H7 (cell line): Measurements from ENCODE around the gene SLC5A1. TPM values are rescaled to one million over a fixed set of nuclear protein-coding genes. Genes with fewer than 3 reads are reported as not detected.

Source experiments
- total RNA-seq: library from RNA; depleted of rRNA; stranded (reverse); fragments of >200 nt; shearing (Covaris generic); gene quantifications from 2 replicates; pipeline ENCODE4 v1.2.3, GENCODE V29; 2014; rRNA removed

SLC5A1 gene
- total RNA-seq, 1 experiment from 2014 or later = not detected

Other genes starting within 250 kb of the SLC5A1 start
- 217 and 229 TPM in 2 replicates for gene YWHAH, start 98.7 kb upstream of the SLC5A1 start, total RNA-seq
- not detected in 2 replicates for gene C22orf42, start 116.0 kb downstream of the SLC5A1 start, total RNA-seq
- 0.15 and 0.45 TPM in 2 replicates for gene RFPL2, start 161.8 kb downstream of the SLC5A1 start, total RNA-seq
- gene SLC5A4, start 212.1 kb downstream of the SLC5A1 start, total RNA-seq = not detected in 2 replicates